ENCODE measurements around the gene CXCR2.
A peak's percentile ranks its signal among the peaks of the same experiment; 100 is the strongest.

GRCh38 chr2:218186355-218186766 lies 60.5 kb downstream of the CXCR2 start:
- TF ChIP-seq CTCF (IDR thresholded peaks at IDR 0.05) (peak; percentile 78 to 89 (median 86)), POLR2A (IDR thresholded peaks at IDR 0.05) (no peak), POLR2AphosphoS5 (IDR thresholded peaks at IDR 0.05) (no peak), EP300 (IDR thresholded peaks at IDR 0.05) (no peak)
